HG03139 (cell line): ENCODE results near the gene EHMT1.
"Not testable (repeated sequence)": the region's sequence is repeated elsewhere in the genome, so short reads cannot be mapped to it uniquely, and the experiment has no call there.

Source experiments
- ATAC-seq: cut with Tn5 transposase; IDR thresholded peaks from one replicate; pipeline ENCODE4 v1.9.1; 2021; ENCODE audit not compliant: unreplicated experiment

The EHMT1 gene

DNA sequence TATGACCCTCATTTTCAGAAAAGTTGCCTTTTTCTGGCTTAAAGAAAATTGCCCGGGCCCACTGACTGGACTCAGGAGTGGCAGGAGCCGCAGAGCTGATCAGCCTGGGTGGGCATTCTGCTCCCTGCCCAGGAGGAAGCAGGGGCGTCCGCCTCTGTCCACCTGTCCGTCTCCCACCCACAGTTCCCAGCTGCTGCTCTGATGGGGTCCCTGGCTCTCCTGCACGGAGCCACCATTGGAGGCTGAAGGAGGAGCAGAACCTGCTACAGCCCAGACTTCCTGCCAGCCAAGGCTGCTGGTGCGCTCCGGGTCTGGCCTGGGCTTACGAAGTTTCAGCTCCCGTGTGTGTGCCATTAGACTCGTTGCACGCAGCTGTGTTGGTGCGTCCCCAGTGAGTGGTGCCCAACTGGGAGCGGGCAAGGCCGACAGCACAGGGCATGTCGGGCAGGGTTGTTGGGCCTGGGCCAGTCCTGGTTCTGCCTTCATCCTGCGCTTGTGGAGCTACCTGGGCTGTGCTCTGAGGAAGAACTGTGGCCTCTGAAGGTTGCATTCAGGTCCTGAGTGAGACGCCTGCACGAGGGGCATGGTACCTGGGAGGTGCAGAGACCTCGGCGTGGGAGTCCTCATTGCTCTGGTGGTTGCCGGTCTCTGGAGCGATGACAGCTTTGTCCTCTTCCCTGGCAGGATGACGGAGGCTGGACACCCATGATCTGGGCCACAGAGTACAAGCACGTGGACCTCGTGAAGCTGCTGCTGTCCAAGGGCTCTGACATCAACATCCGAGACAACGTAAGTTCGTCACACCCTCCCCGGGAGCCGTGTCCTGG, 181.6 kb downstream of the EHMT1 start:
- no peak for ATAC-seq

DNA sequence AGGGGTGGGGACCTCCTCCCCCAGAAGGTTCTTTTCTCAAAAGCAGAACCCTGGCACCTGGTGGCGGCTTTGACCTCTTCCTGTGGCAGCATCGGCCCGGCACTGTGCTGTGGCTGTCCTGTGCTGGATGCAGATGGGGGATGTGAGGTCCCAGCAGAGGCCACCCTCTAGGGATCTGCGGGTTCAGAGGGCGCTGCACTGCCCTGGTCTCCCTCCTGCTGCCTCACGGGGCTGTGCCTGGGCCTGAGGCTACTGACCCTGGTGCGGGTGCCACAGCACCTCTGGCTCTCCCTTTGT, 182.2 kb downstream of the EHMT1 start:
- no peak for ATAC-seq

DNA sequence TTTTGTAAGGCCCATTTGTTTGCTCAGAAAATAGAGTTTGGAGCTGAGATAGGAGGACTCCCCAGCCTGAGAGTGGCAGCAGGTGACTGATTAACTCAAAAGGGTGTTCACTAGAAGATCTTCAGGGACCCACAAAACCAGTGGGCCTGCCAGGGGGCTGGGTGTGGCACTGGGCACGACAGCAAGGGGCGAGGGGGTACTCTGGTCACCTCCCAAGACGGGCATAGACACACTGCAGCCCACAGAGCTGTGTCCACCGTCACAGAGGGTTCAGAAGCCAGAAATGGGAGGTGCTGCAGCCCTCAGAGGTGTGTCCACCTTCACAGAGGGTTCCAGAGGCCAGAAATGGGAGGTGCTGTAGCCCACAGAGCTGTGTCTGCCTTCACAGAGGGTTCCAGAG, 183.2 kb downstream of the EHMT1 start:
- no peak for ATAC-seq

DNA sequence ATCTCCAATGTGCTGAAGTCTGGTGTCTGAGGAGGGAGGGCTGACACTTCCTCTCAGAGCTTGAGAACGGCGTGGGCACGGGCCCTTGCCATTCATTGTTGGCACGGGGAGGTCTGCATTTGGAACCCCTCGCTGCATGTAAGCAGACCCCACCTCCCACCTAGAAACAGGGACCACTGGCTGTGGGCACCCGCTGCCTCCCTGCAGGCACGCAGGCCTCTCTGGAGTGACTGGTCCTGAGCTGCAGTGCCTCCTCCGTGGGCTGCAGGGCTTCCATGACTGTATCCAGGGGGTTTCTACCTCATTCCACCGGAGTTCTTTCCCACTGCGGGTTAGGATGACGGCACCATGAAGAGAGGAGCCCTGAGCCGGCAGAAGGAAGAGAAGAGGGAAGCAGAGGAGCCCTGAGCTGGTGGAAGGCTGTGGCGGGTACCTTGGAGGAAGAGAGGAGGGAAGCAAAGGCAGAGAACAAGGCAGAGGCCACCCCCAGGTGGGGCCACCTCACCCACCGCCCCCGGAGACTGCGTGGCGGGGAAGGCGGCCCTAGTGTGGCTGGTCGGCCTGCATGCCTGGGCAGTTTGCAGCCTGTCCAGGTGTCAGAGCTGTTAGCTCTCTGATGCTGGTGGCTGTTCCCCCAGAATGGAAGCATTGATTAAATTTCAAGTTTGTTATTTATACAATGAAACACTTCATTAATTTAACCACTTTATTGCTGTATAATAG, 183.9 kb downstream of the EHMT1 start:
- no peak for ATAC-seq

DNA sequence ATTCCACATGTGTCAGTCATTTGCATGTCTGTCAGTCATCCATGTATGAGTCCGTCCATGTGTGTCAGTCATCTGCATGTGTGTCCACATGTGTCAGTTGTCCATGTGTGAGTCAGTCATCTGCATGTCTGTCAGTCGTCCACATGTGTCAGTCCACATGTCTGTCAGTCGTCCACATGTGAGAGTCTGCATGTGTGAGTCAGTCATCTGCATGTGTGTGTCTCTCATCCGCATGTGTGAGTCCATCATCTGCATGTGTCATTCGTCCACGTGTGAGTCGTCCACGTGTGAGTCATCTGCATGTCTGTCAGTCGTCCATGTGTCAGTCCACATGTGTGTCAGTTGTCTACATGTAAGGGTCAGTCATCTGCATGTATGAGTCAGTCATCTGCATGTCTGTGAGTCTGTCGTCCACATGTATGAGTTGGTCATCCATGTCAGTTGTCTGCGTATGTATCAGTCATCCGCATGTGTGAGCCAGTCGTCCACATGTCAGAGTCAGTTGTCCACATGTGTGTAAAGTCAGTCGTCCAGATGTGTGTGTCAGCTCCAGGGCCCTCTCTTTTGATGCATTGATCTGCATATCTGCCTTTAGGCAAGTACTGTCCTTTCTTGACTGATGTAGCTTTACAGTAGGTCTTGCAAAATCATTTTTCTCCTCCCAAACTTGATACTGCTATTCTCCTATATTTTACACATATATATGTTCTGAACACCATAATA, 186.3 kb downstream of the EHMT1 start:
- no peak for ATAC-seq

DNA sequence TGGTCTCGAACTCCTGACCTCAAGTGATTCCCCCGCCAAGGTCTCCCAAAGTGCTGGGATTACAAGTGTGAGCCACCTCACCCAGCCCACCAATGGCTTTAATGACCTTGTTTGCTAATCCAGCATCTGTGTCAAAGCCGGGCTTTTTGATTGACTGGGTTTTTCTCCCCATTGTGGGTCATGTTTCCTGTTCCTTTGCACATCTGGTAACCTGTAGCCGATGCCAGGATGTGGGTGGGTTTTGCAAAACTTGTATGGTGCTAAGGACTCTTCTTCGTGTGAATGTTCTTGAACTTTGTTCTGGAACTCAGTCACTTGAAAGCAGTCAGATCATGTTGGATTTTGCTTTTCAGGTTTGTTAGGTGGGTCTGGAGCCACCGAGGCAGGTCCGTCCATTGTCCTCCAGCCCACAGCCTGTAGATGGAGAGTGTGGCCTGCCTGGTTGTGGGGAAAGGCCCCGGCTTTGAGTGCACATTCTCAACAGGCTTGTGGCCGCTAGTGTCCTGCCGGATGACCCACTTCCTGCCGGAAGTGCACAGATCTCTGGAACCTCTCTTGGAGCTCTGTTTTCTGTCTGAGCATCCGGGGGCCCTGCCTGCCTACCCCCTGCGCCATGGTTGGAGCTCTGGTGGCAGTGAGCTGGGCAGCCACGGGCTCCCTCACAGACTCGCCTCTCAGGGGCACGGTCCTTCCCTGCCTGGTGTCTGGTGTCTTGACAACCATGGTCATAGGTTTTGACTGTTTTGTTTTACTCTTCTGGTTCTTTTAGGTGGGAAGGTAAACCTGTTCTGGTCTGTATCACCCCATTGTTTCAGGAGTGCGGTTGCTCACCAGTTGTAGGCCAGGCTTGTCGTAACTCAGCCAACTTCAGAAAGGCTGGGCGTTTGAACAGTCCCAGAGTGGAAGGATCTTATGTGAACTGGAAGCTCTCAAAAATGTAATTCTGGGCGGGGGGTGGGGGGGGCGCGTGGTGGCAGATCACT, 189.2 kb downstream of the EHMT1 start:
- ATAC-seq = no peak

DNA sequence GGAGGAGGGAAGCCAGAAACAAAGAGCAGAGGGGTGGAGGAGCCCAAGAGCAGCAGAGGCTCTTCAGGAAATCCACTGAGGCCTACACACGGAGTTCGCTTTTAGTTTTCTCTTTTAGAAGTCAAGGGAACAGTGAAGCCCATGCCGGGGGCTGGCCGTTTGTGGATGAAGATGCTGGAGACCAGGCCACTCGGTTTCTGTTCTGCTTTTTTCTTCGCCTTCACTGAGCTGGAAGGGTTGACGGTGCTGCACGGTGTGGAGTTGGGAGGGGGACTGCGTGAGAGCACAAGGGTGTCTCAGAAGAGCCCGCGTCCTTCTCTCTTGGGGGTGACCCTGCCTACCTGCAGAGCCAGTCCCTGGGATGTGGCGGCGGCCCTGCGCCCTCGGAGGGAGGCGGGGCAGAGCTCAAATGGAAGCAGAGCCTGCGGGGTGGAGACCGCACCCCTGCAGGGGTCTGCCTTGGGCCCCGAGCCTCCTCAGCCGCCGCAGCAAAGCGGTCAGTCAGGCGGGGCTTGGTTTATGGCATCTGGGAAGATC, 190.3 kb downstream of the EHMT1 start:
- no peak for ATAC-seq

DNA sequence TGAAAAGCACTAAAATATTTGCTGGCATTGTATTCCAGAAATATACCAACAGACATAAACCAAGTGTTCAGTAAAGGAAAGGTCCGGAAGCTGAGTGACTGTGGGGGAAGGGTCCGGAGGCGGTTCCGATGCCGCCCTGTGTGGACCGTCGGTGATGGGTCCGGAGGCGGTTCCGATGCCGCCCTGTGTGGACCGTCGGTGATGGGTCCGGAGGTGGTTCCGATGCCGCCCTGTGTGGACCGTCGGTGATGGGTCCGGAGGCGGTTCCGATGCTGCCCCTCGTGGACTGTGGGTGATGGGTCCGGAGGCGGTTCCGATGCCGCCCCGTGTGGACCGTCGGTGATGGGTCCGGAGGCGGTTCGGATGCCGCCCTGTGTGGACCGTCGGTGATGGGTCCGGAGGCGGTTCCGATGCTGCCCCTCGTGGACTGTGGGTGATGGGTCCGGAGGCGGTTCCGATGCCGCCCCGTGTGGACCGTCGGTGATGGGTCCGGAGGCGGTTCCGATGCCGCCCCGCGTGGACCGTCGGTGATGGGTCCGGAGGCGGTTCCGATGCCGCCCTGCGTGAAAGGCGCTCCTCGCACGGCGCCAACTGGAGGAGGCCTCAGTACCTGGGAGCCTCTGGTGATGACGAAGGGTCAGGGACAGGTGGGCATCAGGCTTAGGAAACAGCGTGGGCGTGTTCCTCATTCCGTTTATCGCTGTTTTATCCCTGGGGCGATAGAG, 191.1 kb downstream of the EHMT1 start:
- not testable (repeated sequence) for ATAC-seq

DNA sequence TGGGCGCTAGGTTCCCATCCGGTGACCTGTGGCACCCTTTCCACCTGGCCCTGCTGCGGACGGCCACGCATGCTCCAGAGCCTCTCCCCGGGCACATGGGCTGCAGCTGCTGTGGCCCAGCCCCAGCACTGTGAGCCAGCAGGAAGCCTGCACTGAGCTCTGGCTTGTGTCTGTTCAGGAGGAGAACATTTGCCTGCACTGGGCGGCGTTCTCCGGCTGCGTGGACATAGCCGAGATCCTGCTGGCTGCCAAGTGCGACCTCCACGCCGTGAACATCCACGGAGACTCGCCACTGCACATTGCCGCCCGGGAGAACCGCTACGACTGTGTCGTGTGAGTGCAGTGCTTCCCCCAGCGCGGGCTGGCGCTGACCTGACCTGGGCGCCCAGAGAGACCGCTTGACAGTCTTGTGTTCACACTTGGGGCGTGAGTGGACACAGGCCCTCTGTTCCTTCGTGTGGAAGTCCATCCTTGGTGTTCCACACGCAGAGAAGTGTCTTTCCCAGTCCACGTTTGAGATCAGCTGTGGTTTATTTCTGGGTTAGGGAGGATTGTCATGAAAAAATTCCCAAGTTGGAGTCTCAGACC, 192.6 kb downstream of the EHMT1 start:
- ATAC-seq = no peak

DNA sequence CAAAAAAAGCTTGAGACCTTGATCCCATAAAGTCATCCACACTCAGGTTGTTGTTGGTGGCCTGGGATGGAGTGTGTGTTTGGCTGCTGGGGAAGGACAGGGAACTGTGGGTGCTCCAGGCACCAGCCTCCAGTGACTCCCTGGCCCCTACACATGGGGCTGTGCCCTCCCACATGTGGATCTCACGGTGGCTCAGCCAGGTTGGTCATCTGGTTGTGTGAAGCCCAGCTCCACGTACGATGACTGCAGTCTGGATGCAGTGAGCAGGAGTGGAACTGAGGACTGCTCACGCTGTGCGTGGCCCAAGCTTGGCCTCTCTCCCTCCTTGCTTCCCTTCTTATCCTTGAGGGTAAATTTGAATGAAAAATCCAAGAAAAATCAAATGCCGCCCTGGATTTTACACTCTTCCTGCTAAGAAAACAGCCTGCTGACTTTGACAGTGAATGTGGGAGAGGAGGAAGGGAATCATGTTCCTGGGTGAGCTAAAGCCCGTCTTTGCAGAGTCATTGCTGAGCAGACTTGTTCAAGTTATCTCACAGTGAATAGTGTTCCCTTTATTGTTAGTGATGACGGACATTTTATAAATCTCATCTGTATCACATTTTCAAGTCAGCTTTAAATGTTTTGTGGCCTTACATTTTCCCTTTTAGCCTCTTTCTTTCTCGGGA, 193.7 kb downstream of the EHMT1 start:
- no peak for ATAC-seq

DNA sequence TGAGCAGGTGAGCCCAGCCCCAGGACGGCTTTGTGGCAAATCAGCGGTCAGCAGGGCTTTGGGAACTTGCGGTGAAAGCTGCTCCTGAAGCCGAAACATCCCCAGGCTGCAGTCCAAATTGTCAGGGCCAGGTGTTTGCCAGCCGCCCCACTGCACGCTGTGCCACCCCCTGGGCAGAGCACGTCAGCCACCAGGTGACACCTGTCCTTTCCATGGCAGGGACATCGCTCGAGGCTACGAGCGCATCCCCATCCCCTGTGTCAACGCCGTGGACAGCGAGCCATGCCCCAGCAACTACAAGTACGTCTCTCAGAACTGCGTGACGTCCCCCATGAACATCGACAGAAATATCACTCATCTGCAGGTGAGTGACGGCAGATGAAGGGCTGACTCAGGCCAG, 194.4 kb downstream of the EHMT1 start:
- ATAC-seq = no peak

DNA sequence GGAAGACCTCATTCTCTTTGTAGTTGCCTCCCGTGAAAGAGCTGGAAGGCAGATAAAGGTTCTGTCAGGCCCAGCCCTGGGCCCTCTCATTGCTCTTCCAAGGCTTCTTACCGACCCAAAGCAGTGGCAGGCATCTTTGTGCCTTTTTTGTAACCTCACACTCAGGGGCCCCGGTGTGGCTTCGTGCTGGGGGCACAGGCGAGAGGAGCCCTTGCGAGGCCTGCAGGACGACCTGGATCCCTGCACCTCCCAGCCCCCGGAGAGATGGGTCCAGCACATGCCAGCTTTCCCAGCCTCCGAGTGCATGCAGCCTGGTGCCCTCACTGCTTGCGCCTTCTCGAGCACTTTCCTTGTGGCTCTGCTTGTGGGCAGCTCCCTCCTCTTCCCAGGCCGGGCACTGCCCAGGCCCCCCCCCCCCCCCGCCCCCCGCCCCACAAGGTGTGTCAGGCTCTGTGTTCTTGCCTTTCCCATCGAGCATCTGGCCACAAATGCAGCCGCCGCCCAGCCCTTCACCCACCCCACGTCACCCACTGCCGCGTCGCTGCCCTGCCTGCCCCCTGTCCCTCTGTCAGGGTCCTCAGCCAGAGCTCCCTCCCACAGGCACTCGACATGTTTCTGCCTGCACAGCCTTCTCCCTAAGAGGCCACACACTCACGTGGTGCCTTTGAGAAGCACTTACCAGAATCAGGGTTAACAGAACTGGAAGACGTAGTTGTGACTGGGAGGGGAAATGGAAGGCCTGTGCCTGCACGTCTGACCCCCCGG, 195.0 kb downstream of the EHMT1 start:
- ATAC-seq = no peak

DNA sequence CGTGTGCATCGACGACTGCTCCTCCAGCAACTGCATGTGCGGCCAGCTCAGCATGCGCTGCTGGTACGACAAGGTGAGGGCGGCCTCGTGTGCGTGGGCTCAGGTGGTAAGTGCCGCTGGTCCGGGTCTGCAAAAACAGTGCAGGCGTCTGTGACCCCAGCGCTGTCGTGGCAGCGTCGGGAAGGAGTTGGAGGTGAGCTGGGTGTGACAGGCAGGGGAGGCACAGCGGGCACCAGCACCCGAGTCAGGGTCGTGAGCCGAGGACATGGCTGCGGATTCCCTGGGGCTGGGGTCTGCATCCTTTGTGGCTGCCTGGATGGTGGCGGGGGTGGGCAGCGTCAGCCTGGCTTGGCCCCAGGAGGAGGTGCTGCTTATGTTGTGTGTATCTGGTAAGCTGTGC, 195.6 kb downstream of the EHMT1 start:
- ATAC-seq = no peak

DNA sequence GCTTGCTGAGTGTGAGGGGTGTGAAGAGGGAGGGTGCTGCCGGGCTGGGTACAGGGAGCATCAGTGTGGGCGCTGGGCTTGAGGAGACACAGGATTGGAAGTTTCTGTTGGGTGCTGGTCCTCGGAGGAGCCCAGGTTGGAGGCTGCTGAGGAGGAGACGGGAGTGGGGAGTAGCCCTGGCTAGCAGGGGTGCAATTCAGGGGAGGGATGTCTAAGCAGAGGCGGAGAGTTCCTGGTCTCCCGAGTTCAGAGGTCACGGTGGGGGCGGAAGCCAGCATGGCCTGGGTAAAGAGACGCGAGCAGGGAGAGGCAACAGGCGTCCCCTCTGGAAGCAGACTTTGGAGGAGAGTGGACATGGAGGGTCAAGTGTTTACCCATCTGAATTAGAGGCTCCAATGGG, 196.0 kb downstream of the EHMT1 start:
- no peak for ATAC-seq

DNA sequence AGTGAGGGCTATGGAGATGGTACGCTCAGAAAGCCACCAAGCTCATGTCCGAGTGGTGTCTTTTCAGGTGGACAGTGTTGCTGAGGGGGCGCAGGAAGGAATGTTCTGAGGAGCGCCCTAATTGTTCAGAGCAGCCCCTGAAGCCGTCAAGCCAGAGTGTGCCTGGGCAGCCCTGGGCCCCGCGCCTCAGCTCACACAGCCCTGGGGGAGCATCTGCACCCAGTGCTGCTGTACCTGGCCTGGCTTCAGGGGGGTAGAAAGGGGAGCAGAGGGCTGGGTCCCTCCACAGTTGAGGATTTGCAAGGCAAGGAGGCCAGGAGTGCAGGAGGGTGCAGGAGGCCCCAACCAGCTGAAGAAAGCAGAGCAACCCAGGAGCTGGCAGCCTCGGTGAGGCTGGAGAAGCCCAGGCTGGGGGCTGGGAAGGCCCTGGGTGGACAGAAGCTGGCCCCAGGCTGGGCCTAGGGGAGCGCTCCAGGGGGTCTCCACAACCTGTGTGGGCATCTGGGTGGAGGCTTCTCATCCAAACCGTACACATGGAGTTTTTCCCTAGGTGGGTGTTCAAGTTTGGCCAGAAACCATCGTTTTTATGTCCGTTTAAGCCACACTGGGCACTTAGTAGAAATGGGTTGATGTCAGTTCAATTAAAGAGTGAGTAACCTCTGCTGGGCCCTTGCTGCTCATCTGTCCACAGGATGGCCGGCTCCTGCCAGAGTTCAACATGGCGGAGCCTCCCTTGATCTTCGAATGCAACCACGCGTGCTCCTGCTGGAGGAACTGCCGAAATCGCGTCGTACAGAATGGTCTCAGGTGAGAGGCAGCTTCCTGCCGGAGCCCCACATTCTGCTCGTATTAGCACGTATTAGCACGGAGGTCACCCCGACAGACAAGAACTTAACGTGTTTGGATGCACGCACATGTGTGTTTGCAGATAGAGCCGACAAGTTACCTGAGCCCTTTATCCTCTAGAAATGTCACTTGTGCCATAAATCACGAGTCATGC, 196.8 kb downstream of the EHMT1 start:
- no peak for ATAC-seq

DNA sequence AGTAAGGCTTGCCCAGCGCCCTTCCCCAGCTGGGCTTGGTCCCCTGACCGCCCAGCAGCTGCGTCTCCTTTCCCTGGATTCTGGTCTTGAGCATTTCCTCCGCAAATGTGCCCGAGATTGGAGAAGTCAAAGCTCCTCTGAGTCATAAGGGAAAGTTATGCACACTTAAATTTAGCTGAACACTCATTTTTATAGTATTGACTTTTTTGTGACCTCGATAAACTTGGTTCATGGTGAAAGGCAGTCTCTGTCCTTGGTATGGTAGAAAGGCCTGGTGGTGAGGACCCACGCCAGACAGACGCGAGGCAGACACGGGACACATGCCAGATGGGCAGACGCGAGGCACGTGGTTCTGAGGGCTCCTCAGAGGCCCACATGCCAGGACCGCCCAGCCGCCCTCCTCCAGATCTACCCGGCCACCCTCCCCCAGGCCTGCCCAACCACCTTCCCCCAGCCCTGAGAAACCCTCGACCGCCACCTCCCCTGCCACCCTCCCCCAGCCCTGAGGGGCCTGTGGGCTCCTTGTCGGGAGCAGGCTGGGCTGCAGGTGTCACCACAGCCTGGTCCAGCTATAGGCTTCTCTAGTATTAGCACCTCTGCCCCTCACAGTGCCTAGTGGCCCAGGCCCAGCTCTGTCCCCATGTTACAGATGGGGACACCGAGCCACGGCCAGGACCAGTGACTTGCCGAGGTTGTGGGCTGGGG, 197.9 kb downstream of the EHMT1 start:
- no peak for ATAC-seq
